Inferior parietal cortex (tissue), 1 donor: Measurements from ENCODE around the gene DUSP28.
"Not testable (repeated sequence)": the region's sequence is repeated elsewhere in the genome, so short reads cannot be mapped to it uniquely, and the experiment has no call there.

Experiments used
- DNase-seq: peaks from one replicate; pipeline ENCODE4 v3.0.0-alpha.2; 2016; ENCODE audit errors: extremely low spot score

DUSP28 gene

DNA sequence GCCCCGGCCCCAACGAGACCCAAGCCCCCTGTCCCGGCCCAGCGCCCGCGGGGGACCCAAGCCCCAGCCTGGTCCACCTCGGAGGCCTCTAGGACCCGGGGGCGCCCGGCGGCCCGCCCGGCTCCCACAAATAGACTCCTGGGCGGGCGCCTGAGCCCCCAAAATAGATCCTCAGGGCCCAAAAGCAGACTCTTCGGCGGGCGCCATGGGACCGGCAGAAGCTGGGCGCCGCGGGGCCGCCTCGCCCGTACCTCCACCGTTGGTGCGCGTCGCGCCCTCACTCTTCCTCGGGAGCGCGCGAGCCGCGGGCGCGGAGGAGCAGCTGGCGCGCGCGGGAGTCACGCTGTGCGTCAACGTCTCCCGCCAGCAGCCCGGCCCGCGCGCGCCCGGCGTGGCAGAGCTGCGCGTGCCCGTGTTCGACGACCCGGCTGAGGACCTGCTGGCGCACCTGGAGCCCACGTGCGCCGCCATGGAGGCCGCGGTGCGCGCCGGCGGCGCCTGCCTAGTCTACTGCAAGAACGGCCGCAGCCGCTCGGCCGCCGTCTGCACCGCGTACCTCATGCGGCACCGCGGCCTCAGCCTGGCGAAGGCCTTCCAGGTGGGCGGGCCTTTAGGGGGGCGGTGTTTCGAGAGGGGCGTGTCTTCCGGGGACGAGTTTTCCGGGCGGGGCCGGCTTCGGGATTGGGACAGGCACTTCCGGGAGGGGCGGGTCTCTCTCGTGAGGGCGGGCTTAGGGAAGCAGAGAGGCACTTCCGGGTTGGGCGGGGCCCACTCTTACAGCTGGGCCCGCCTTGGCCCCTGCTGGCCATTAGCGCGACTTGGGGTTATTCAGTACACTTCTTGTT, 545 bp downstream of the DUSP28 start:
- DNase-seq, result peak; percentile 94

DNA sequence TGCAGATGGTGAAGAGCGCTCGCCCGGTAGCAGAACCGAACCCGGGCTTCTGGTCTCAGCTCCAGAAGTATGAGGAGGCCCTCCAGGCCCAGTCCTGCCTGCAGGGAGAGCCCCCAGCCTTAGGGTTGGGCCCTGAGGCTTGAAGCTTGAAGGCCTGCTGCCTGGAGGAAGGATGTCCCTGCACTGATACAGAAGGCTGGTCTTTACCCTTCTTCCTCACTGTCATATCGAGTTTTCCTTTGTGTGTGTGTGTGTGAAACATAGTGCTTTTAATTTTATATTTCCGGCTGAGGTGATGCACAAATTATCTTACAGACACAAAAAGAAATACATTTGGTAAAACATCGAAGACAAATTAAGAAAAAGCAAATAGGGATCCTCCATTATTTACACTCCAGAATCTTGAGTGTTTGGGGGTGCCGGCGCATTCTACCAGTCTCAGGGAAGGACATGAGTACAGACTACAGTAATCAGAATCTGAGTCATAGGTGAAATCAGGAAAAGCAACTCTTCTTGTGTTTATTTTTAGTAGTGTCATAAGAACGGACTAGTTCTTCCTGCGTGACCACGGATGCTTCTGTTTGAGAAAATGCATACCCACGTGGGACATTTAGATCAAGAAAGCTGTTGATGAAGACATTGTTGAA, 1.3 kb downstream of the DUSP28 start:
- no peak for DNase-seq

DNA sequence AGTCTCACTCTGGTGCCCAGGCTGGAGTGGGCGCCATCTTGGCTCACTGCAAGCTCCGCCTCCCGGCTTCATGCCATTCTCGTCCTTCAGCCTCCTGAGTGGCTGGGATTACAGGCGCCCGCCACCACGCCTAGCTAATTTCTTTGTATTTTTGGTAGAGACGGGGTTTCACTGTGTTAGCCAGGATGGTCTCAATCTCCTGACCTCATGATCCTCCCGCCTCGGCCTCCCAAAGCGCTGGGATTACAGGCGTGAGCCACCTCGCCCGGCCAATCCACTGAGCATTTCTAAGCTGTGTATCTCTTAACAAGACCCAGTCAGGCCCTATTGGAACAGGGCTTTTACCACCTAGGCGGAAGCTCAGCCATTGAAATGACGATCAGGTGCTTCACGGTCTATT, 3.1 kb downstream of the DUSP28 start:
- not testable (repeated sequence) for DNase-seq

GRCh38 chr2:240563951-240564560, 3.9 kb downstream of the DUSP28 start:
- DNase-seq, result no peak

DNA sequence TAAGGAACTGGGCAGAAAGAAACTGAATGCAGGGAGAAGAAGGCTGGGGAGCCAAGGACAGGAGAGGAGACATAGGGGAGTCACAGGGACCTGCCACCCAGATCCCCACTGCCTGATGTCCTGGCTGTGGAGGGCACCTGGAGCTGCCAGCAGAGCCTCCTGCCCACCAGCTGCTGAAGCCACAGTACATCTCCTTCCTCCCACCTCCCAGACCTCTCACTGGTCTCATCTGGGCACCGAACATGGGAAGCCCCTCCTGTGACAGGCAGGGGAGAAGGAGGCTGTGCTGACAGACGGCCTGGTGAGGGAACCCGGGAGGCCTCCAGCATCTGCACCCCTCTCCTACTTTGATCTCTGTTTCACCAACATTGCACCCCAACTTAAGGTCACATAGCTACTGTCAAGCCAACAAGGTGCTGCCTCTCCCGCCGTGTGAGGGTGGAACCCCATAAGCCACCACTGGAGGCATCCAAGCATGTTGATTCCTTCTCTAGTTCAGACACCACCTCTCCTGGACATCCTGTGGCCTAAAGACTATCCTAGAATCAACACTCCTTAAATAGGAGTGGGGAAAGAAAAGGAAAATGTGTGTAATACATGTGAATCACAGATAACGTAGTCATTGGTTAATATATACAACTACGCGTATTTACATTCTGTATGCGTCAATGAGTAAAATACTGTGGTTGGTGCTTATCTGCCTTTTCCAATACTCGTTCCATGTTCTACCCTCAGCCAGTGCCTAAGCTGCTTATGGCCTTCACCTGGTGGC, 4.6 kb downstream of the DUSP28 start:
- DNase-seq, result no peak

DNA sequence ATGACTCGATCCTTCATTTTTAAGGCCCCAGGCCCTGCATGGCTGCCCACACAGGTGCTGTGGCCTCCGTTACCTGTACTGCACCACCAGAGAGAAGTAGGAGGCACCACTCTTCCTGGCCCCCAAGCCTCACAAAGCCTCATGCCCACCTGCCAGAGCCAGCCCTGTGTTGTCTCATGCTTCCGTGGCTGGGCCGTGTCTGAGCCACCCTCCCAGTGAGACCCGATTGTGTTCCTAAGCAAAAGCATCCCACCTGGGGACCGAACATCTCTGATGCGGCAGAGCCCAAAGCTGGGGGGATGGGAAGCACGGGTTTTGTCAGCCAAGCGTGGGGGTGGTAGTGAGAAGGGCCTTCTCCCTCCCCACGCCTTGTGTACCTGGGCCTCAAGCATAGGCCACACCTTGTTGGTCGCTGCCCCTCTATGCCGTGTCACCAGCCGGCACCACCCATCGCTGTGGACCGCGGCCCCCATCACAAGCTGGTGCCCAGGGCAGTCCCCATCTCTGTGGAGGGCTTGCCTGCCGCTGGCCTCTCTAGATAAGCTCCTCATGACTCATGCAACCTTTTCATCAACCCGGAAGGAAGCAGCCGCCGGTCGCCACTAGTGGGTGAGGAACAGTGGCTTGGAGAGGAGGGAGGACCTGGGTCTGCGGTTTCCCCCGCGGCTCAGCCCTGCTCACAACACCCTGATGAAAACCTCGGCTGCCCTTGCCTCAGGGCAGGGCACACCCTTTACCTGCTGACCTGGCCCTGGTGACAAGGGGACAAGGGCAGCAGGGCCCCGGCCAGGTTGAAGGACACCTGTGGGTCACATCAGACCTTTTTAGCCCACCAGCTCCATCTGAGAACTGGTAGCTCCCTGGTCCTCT, 5.4 kb downstream of the DUSP28 start:
- DNase-seq, result no peak

DNA sequence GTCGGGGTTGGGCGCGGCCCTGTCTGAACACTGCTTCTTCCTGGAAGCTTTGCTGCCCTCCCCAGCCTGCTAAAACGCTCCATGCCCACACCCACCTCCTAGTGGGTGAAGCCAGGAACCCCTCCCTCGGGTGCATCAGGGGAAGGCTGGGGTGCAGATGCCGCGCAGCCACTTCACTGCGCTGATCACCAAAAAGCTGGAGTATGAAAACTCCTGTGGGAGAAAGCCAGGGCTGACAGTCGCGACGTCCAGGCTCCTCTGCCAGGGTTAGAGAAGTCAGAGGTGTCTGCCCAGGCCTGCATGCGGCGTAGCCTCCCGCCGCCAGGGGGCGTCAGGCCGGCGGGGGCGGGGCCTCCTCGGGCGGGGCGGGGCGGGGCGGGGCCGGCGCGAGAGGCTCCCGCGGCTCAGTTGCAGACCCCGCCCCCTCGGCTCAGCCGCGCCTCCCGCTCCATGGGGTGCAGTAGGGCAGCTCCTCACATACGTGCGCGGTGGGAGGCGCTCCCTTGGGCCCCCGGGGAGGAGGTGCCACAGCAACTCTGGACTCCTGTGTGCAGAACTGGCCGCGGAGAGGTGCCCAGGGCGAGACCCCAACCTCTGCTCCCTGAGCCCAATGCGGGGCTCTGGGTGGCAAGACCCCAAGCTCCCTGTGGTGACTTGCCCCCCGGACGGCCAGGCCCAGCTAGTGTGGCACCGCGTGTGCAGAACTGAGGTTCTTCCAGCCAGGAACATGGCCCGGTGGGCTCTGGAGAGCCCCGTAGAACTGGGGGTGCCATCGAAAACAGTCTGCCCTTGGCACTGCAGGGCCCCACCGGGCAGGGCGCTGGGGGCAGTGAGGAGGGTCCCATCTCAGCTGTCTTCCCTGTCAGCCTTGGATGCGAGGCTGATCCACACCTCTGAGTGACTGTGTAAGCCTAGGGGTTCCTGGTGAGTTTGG, 6.3 kb downstream of the DUSP28 start:
- peak; percentile 69 for DNase-seq

DNA sequence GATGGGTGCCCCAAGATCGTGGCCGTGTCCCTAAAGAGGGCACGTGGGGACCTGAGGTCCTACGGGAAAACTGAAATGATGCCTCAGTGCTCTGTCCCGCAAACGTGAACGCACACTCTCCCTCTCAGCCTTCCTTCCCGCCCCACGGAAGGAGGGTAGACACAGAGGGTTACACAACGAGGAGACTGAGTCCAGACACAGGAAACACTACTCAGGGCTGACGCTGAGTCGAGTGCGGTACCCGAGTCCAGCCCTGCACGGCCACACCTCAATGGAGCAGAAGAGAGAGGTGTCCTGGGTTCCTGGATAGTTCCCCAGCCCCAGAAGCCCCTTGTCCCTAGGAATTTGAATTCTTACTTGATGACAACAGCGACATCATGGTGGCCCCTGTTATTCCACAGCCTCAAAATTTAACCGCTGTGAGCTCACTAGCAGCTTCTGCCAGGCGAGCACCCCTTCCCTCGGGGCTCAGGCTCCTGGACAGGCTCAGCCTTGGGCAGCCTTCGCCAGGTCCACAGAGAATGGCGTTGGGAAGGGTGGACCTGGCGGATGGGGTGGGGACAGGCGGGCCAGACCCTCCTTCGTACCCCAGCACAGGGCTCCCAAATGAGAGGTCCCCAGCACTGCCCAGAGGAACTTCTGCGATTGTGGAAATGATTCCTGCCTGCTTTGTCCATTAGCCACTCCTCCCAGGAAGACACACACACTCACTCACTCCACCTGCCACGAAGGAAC, 7.1 kb downstream of the DUSP28 start:
- no peak for DNase-seq

- DNase-seq, result no peak
These were observed 7.9 kb downstream of the DUSP28 start, which contains the start of gene RNPEPL1 for GRCh38 chr2:240567872-240568677. Gene RNPEPL1, plus strand, starts transcription at chr2:240568484. Its CDS starts 103 bp downstream, at chr2:240568587.

DNA sequence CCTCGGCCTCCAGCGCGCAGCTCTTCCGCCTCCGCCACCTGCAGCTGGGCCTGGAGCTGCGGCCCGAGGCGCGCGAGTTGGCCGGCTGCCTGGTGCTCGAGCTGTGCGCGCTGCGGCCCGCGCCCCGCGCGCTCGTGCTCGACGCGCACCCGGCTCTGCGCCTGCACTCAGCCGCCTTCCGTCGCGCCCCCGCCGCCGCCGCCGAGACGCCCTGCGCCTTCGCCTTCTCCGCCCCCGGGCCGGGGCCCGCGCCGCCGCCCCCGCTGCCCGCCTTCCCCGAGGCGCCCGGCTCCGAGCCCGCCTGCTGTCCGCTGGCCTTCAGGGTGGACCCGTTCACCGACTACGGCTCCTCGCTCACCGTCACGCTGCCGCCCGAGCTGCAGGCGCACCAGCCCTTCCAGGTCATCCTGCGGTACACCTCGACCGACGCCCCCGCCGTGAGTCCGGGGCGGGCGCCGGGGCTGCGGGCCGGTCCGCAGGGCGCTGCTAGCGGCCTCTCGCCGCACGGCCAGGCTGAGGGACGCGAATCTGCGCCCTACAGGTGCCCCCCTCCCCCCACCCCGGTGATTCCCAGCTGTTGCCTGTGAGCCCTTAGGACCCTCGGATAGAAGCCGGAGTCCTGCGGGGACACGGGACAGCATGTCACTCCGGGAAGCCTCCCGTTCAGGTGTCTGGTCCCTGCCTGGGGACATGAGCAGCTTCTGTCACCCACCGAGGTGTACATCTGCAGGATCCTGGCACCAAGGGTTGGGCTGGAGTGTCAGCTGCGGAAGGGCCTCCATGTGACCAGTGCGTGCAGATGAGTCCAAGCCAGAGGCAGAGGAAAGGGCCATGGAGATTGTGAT, 8.7 kb downstream of the DUSP28 start:
- peak; percentile 53 for DNase-seq

GRCh38 chr2:240569523-240569997, 9.4 kb downstream of the DUSP28 start:
- DNase-seq, result no peak

- no peak for DNase-seq
These were observed 9.9 kb downstream of the DUSP28 start for GRCh38 chr2:240569998-240570530.

GRCh38 chr2:240570531-240571313, 10.6 kb downstream of the DUSP28 start:
- DNase-seq, result no peak

- DNase-seq, result no peak
These were observed 11.3 kb downstream of the DUSP28 start for GRCh38 chr2:240571314-240571973.
